Smooth muscle cell (in vitro differentiated cells): ENCODE results near the gene ALPP. TPM values are rescaled to one million over a fixed set of nuclear protein-coding genes. Genes with fewer than 3 reads are reported as not detected.
"Not testable (repeated sequence)": the region's sequence is repeated elsewhere in the genome, so short reads cannot be mapped to it uniquely, and the experiment has no call there.

ENCODE experiments used
- DNase-seq: peaks from one replicate; lab custom pipeline; 2025; ENCODE audit not compliant: unreplicated experiment; lab: John Stamatoyannopoulos, UW
- H2AFZ ChIP-seq: fragments of 200-600 bp; sonication (generic); 2 replicates; pipeline ENCODE4 v1.6.0; 2016; ENCODE audit warnings: antibody characterized with exemption, low read depth, mild to moderate bottlenecking
- H3F3A ChIP-seq: fragments of 200-600 bp; sonication (generic); 2 replicates; pipeline ENCODE4 v1.6.0; 2017; ENCODE audit warnings: antibody characterized with exemption, low read depth
- H3K27ac ChIP-seq: fragments of 200-600 bp; sonication (generic); 2 replicates; pipeline ENCODE4 v1.5.1; 2016; ENCODE audit warnings: low read depth, mild to moderate bottlenecking
- H3K27me3 ChIP-seq: fragments of 200-600 bp; sonication (generic); 2 replicates; pipeline ENCODE4 v1.6.1; 2016; ENCODE audit warnings: low read depth, mild to moderate bottlenecking
- H3K36me3 ChIP-seq: fragments of 200-600 bp; sonication (generic); 2 replicates; pipeline ENCODE4 v1.5.1; 2016; ENCODE audit warnings: low read depth
- H3K4me1 ChIP-seq: fragments of 200-600 bp; sonication (generic); 2 replicates; pipeline ENCODE4 v1.5.1; 2016; ENCODE audit warnings: low read depth
- H3K4me2 ChIP-seq: fragments of 200-600 bp; sonication (generic); 2 replicates; pipeline ENCODE4 v1.6.0; 2016; ENCODE audit warnings: mild to moderate bottlenecking
- H3K4me3 ChIP-seq: fragments of 200-600 bp; sonication (generic); 2 replicates; pipeline ENCODE4 v1.5.1; 2016; ENCODE audit warnings: mild to moderate bottlenecking
- H3K79me2 ChIP-seq: fragments of 200-600 bp; sonication (generic); 2 replicates; pipeline ENCODE4 v1.6.0; 2016; ENCODE audit warnings: low read depth, mild to moderate bottlenecking
- H3K9ac ChIP-seq: fragments of 200-600 bp; sonication (generic); 2 replicates; pipeline ENCODE4 v1.6.0; 2016; ENCODE audit warnings: low read depth
- H3K9me3 ChIP-seq: fragments of 200-600 bp; sonication (generic); replicated peaks from 2 replicates; pipeline ENCODE4 v1.5.1; 2016; ENCODE audit warnings: low read depth
- H4K20me1 ChIP-seq: fragments of 200-600 bp; sonication (generic); 2 replicates; pipeline ENCODE4 v1.6.0; 2016; ENCODE audit warnings: low read depth
- WGBS: methylation state at CpG from one replicate; pipeline ENCODE4 v1.1.7; 2016; ENCODE audit warnings: low lambda C conversion rate; 5-methylcytosine and 5-hydroxymethylcytosine counted together
- polyA plus RNA-seq: library from polyadenylated mRNA; unstranded; fragments of >200 nt; fragmentation: Nextera tagmentation; extraction: Ambion mirVana; gene quantifications from 2 replicates; pipeline ENCODE4 v1.2.1, GENCODE V29; 2016
- total RNA-seq: library from RNA; depleted of rRNA; stranded (reverse); fragments of >200 nt; gene quantifications from 2 replicates; pipeline ENCODE4 v1.2.3, GENCODE V29; 2014
- TF ChIP-seq, protein P1 (sequence below): fragments of 200-600 bp; sonication (generic); IDR thresholded peaks from 2 replicates; pipeline ENCODE4 v1.5.1; 2017; ENCODE audit warnings: borderline replicate concordance, mild to moderate bottlenecking, antibody characterized with exemption; ENCODE audit not compliant: insufficient read depth, poor library complexity, severe bottlenecking

The ALPP gene
- total and polyA plus RNA-seq, 2 experiments from 2014 or later, result 0.22 TPM; not detected in 1

DNA sequence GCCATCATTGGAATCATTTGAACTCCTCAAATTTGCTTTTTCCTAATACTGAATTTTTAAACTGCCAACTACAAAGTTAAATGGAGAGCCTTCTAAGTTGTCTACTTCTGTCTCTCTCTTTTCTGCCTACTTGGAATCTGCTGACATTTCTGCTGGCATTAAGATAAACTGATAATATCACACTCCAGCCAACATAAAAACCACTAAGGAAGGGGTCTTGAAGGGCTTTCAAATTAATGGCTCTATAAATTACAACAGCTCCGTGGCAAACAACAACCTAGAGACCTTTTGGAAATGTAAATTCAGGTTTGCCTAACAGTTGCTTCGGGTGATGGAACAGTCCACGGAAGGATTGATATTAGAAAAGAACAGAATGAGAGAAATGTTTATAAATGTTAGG is 12.1 kb downstream of the ALPP start:
- 50% methylated on average over 3 of the region's 3 CpGs for WGBS
- no peaks in the 10 kb centered on the region for H3K36me3 ChIP-seq
- H3K9ac ChIP-seq, result no peak overlapping the region
- H3F3A ChIP-seq, result peaks cover 7% of the 10 kb centered on the region
- peak overlapping the region; percentile 3 for H2AFZ ChIP-seq
- H3K4me2 ChIP-seq, result peak overlapping the region; percentile 15
- peaks cover 11% of the 10 kb centered on the region for H3K27me3 ChIP-seq
- no peaks in the 10 kb centered on the region for H4K20me1 ChIP-seq
- H3K9me3 ChIP-seq, result no peaks in the 10 kb centered on the region
- TF ChIP-seq, protein P1, sequence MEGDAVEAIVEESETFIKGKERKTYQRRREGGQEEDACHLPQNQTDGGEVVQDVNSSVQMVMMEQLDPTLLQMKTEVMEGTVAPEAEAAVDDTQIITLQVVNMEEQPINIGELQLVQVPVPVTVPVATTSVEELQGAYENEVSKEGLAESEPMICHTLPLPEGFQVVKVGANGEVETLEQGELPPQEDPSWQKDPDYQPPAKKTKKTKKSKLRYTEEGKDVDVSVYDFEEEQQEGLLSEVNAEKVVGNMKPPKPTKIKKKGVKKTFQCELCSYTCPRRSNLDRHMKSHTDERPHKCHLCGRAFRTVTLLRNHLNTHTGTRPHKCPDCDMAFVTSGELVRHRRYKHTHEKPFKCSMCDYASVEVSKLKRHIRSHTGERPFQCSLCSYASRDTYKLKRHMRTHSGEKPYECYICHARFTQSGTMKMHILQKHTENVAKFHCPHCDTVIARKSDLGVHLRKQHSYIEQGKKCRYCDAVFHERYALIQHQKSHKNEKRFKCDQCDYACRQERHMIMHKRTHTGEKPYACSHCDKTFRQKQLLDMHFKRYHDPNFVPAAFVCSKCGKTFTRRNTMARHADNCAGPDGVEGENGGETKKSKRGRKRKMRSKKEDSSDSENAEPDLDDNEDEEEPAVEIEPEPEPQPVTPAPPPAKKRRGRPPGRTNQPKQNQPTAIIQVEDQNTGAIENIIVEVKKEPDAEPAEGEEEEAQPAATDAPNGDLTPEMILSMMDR, result no peak
- no peak overlapping the region for H3K4me3 ChIP-seq
- DNase-seq, result no peak
- peaks cover 15% of the 10 kb centered on the region for H3K4me1 ChIP-seq
- H3K79me2 ChIP-seq, result no peaks in the 10 kb centered on the region
- no peak overlapping the region for H3K27ac ChIP-seq

DNA sequence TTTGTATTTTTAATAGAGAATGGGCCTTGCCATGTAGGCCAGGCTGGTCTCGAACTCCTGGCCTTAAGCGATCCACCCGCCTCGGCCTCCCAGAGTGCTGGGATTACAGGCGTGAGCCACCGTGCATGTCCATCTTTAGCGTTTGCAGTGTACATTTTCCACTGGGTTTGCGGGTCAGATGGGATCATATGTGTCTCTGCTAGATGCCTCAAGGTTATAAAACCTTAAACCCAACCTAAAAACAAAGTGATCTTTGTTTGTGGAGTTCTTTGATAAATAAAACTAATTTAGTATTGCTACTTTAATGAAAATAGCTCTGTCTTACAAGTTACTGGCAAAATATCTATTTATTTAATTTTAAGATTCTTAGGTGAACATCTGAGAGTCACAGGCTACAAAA is 15.0 kb downstream of the ALPP start:
- Histone ChIP-seq H3K79me2 (no peaks in the 10 kb centered on the region), H4K20me1 (no peaks in the 10 kb centered on the region), H3F3A (peaks cover 7% of the 10 kb centered on the region), H3K9me3 (no peaks in the 10 kb centered on the region), H3K27ac (no peak overlapping the region), H3K27me3 (no peaks in the 10 kb centered on the region), H3K4me1 (peaks cover 15% of the 10 kb centered on the region), H3K4me2 (no peak overlapping the region), H3K9ac (no peak overlapping the region), H3K4me3 (no peak overlapping the region), H2AFZ (no peak overlapping the region), H3K36me3 (no peaks in the 10 kb centered on the region)
- WGBS, result 94% methylated on average over 8 of the region's 8 CpGs
- TF ChIP-seq, protein P1, result no peak
- DNase-seq, result no peak

DNA sequence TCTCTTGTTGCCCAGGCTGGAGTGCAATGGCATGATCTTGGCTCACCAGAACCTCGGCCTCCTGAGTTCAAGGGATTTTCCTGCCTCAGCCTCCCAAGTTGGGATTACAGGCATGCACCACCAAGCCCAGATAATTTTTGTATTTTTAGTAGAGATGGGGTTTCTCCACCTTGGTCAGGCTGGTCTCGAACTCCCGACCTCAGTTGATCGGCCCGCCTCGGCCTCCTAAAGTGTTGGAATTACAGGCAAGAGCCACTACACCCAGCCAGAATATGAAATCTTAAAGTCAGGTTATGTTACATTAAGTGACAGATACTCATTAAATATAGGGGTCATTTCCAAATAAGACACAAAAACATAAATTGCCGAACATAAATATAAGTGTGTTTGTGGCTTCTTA is 15.9 kb downstream of the ALPP start:
- H3K4me2 ChIP-seq, H4K20me1 ChIP-seq, H3K4me1 ChIP-seq, DNase-seq, H3F3A ChIP-seq, H3K36me3 ChIP-seq, H3K27me3 ChIP-seq, H3K4me3 ChIP-seq, H3K9me3 ChIP-seq, H3K27ac ChIP-seq, H3K9ac ChIP-seq, H3K79me2 ChIP-seq, H2AFZ ChIP-seq: not testable (repeated sequence)
- WGBS, result 98% methylated on average over 7 of the region's 7 CpGs

DNA sequence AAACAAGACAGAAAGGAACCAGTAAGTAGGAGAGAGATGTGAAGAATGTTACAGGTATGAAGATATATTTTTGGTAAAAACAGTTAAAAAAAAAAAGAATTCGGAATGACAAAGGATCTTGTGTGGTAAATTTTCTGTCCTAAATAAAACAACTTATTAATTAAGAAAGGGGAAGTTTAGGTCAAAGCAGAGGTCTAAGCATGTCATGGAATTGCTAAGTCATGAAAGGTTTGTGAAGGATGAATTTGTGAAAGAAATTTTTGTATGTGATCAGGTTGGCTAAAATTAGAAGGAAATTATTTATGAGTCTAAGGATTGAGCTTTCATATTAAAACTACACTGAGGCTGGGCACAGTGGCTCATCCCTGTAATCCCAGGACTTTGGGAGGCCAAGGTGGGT is 17.0 kb downstream of the ALPP start:
- Histone ChIP-seq H3K4me2 (no peak overlapping the region), H3K27me3 (no peaks in the 10 kb centered on the region), H3F3A (no peaks in the 10 kb centered on the region), H3K9ac (no peak overlapping the region), H4K20me1 (no peaks in the 10 kb centered on the region), H3K4me3 (no peak overlapping the region), H3K27ac (no peak overlapping the region), H3K79me2 (no peaks in the 10 kb centered on the region), H2AFZ (peak overlapping the region; percentile 58), H3K4me1 (no peaks in the 10 kb centered on the region), H3K36me3 (no peaks in the 10 kb centered on the region), H3K9me3 (no peaks in the 10 kb centered on the region)
- DNase-seq, result no peak
- TF ChIP-seq, protein P1, result no peak
- WGBS, result 96% methylated on average over 1 of the region's 1 CpG
